Mesenchymal stem cell (in vitro differentiated cells and primary cell): ENCODE results near the gene RPS6KA2.
"Not testable (repeated sequence)": the region's sequence is repeated elsewhere in the genome, so short reads cannot be mapped to it uniquely, and the experiment has no call there.

Experiments used
- DNase-seq: peaks from one replicate; pipeline ENCODE4 v3.0.0-alpha.2; 2013
- H2AFZ ChIP-seq: one replicate; pipeline ENCODE4 v1.6.1; 2013; ENCODE audit warnings: low read depth, mild to moderate bottlenecking, control low read depth, inconsistent platforms, low read length, moderate library complexity
- H2AK5ac ChIP-seq: 2 replicates; pipeline ENCODE4 v1.6.1; 2013; ENCODE audit warnings: low read length, moderate library complexity, mild to moderate bottlenecking, inconsistent platforms; ENCODE audit not compliant: severe bottlenecking
- H2BK120ac ChIP-seq: one replicate; pipeline ENCODE4 v1.6.1; 2013; ENCODE audit warnings: low read depth, mild to moderate bottlenecking, inconsistent platforms, low read length, moderate library complexity
- H2BK12ac ChIP-seq, 2 experiments: one replicate each; pipeline ENCODE4 v1.6.1; 2013; ENCODE audit warnings: inconsistent platforms in 2 of 2, low read length in 2 of 2, mild to moderate bottlenecking in 2 of 2, moderate library complexity in 2 of 2, control low read depth in 1 of 2
- H2BK15ac ChIP-seq: one replicate; pipeline ENCODE4 v1.6.1; 2013; ENCODE audit warnings: mild to moderate bottlenecking, low read depth, inconsistent platforms; ENCODE audit not compliant: poor library complexity, severe bottlenecking
- H2BK5ac ChIP-seq: 2 replicates; pipeline ENCODE4 v1.6.1; 2013; ENCODE audit warnings: low read depth, mild to moderate bottlenecking, low read length, control low read depth, inconsistent platforms; ENCODE audit not compliant: poor library complexity, severe bottlenecking
- H3K14ac ChIP-seq, 2 experiments: one replicate each; pipeline ENCODE4 v1.6.1; 2013; ENCODE audit warnings: inconsistent platforms in 2 of 2, low read length in 2 of 2, control low read depth in 1 of 2, mild to moderate bottlenecking in 1 of 2, moderate library complexity in 1 of 2
- H3K18ac ChIP-seq, 2 experiments: one replicate each; pipeline ENCODE4 v1.6.1; 2013; ENCODE audit warnings: inconsistent platforms in 2 of 2, low read length in 2 of 2, control low read depth in 1 of 2, low read depth in 1 of 2, mild to moderate bottlenecking in 1 of 2
- H3K23ac ChIP-seq, 2 experiments: one replicate each; pipeline ENCODE4 v1.6.1; 2013; ENCODE audit warnings: inconsistent platforms in 2 of 2, low read length in 2 of 2, mild to moderate bottlenecking in 2 of 2, moderate library complexity in 2 of 2, control low read depth in 1 of 2
- H3K27ac ChIP-seq: 2 replicates; pipeline ENCODE4 v1.5.1; 2013; ENCODE audit warnings: mild to moderate bottlenecking, moderate library complexity, low read length, control low read depth, inconsistent platforms; ENCODE audit not compliant: poor library complexity, severe bottlenecking
- H3K27me3 ChIP-seq, 2 experiments: 2 replicates each; pipeline versions ENCODE4 v1.6.1 to v1.7.0; 2013; ENCODE audit warnings: low read length in 2 of 2, mild to moderate bottlenecking in 2 of 2, moderate library complexity in 2 of 2, control low read depth in 1 of 2, inconsistent platforms in 1 of 2; ENCODE audit not compliant: control insufficient read depth in 1 of 2, insufficient read depth in 1 of 2
- H3K36me3 ChIP-seq, 2 experiments: 2 replicates each; pipeline versions ENCODE4 v1.6.1 to v1.7.0; 2013; ENCODE audit warnings: low read length in 2 of 2, control low read depth in 1 of 2, inconsistent platforms in 1 of 2, low read depth in 1 of 2, mild to moderate bottlenecking in 1 of 2; ENCODE audit not compliant: insufficient read depth in 2 of 2, control insufficient read depth in 1 of 2
- H3K4ac ChIP-seq, 2 experiments: one replicate each; pipeline ENCODE4 v1.6.1; 2013; ENCODE audit warnings: inconsistent platforms in 2 of 2, low read length in 2 of 2, mild to moderate bottlenecking in 2 of 2, moderate library complexity in 2 of 2, control low read depth in 1 of 2, low read depth in 1 of 2
- H3K4me1 ChIP-seq: 2 replicates; pipeline ENCODE4 v1.6.1; 2013; ENCODE audit warnings: low read depth, low read length, control low read depth; ENCODE audit not compliant: control insufficient read depth, insufficient read depth
- H3K4me2 ChIP-seq: 2 replicates; pipeline ENCODE4 v1.6.1; 2013; ENCODE audit warnings: low read length, mild to moderate bottlenecking, inconsistent platforms; ENCODE audit not compliant: poor library complexity, severe bottlenecking
- H3K4me3 ChIP-seq, 2 experiments: 2 replicates each; pipeline versions ENCODE4 v1.5.1 to v1.7.0; 2013; ENCODE audit warnings: low read length in 2 of 2, mild to moderate bottlenecking in 2 of 2, control low read depth in 1 of 2, low read depth in 1 of 2; ENCODE audit not compliant: insufficient read depth in 1 of 2
- H3K79me1 ChIP-seq: replicated peaks from 2 replicates; pipeline ENCODE4 v1.6.1; 2013; ENCODE audit warnings: mild to moderate bottlenecking, control low read depth, low read length, inconsistent platforms; ENCODE audit not compliant: poor library complexity, severe bottlenecking
- H3K9ac ChIP-seq: 2 replicates; pipeline ENCODE4 v1.7.0; 2013; ENCODE audit warnings: mild to moderate bottlenecking, low read length, moderate library complexity
- H3K9me3 ChIP-seq: 2 replicates; pipeline ENCODE4 v1.7.0; 2013; ENCODE audit warnings: mild to moderate bottlenecking, low read length; ENCODE audit not compliant: control insufficient read depth
- H4K8ac ChIP-seq: one replicate; pipeline ENCODE4 v1.6.1; 2013; ENCODE audit warnings: inconsistent platforms, mild to moderate bottlenecking, low read length, moderate library complexity
- H4K91ac ChIP-seq: one replicate; pipeline ENCODE4 v1.6.1; 2013; ENCODE audit warnings: mild to moderate bottlenecking, low read length, inconsistent platforms
- WGBS: methylation state at CpG from one replicate; pipeline ENCODE4 v1.1.7; 2013; ENCODE audit warnings: mixed read lengths; 5-methylcytosine and 5-hydroxymethylcytosine counted together

The RPS6KA2 gene

DNA sequence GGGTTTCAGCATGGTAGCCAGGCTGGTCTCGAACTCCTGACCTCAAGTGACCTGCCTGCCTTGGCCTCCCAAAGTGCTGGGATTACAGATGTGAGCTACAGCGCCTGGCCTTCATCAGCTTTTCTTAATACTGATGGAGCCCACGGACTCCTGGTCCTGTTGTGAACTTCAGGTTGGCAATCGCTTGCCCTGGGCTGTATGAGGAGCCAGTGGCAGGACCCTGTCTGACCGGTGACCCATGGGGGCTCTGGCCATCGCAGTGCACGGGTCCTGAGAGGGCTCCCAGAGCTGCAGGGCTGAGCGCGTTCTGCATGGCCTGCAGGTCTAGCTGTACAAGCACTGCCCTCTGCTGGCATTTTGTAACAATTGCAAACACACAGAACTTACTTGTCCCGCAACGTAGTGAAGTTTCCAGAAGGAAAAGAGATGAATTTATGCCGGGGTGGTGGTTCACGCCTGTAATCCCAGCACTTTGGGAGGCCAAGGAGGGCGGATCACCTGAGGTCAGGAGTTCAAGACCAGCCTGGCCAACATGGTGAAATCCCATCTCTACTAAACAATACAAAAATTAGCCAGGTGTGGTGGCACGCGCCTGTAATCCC lies 226.3 kb downstream of the RPS6KA2 start:
- WGBS = 29% methylated on average over 16 of the region's 16 CpGs
- H3K4ac ChIP-seq, H4K91ac ChIP-seq, H3K23ac ChIP-seq, H3K4me3 ChIP-seq, H3K4me2 ChIP-seq, H3K27ac ChIP-seq, H2BK15ac ChIP-seq, H3K14ac ChIP-seq, H3K79me1 ChIP-seq, H2BK5ac ChIP-seq, H2AFZ ChIP-seq, H2AK5ac ChIP-seq, H2BK12ac ChIP-seq, H2BK120ac ChIP-seq, H4K8ac ChIP-seq, H3K9me3 ChIP-seq, H3K36me3 ChIP-seq, H3K9ac ChIP-seq, H3K4me1 ChIP-seq, H3K18ac ChIP-seq: not testable (repeated sequence)
- H3K27me3 ChIP-seq = peaks cover 6 to 27% of the 10 kb centered on the region in 2 experiments
- DNase-seq = peak; percentile 77

DNA sequence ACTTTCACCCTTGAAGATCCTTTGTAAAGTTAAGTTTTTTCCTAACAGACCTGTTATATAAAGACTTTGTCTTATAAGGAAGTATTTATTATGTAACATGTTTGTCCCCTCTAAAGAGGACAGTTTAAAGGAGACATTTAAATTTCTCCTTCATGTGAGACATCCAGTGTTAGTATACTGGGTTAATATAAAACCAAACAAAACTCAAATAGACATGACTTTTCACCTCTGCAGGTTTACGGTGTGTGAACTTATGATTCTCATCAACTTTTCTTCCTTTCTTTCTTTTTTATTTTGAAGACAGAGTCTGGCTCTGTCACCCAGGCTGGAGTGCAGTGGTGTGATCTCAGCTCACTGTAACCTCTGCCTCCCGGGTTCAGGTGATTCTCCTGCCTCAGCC lies 226.9 kb downstream of the RPS6KA2 start:
- peaks cover 3% of the 10 kb centered on the region for H3K4me1 ChIP-seq
- H2AK5ac ChIP-seq = no peak overlapping the region
- H3K9me3 ChIP-seq = no peaks in the 10 kb centered on the region
- H3K4me3 ChIP-seq = no peak overlapping the region
- no peak for DNase-seq
- no peak overlapping the region for H4K8ac ChIP-seq
- no peak overlapping the region for H2BK120ac ChIP-seq
- H3K18ac ChIP-seq = no peak overlapping the region
- H4K91ac ChIP-seq = no peak overlapping the region
- no peaks in the 10 kb centered on the region for H3K36me3 ChIP-seq
- WGBS = 97% methylated on average over 2 of the region's 2 CpGs
- H3K4ac ChIP-seq = no peak overlapping the region
- no peak overlapping the region for H3K9ac ChIP-seq
- H3K27ac ChIP-seq = no peak overlapping the region
- H3K79me1 ChIP-seq = no peaks in the 10 kb centered on the region
- no peak overlapping the region for H2AFZ ChIP-seq
- no peak overlapping the region for H3K14ac ChIP-seq
- no peak overlapping the region for H3K23ac ChIP-seq
- no peak overlapping the region for H2BK15ac ChIP-seq
- H2BK5ac ChIP-seq = no peak overlapping the region
- H2BK12ac ChIP-seq = no peak overlapping the region
- H3K4me2 ChIP-seq = no peak overlapping the region
- peaks cover 11 to 32% of the 10 kb centered on the region in 2 experiments for H3K27me3 ChIP-seq

- H2BK5ac ChIP-seq = no peak overlapping the region
- H3K14ac ChIP-seq = no peak overlapping the region
- H2AFZ ChIP-seq = no peak overlapping the region
- no peak overlapping the region for H2BK15ac ChIP-seq
- H4K91ac ChIP-seq = no peak overlapping the region
- no peak for DNase-seq
- no peaks in the 10 kb centered on the region for H3K79me1 ChIP-seq
- 91% methylated on average over 3 of the region's 3 CpGs for WGBS
- peaks cover 3% of the 10 kb centered on the region for H3K4me1 ChIP-seq
- H3K9me3 ChIP-seq = no peaks in the 10 kb centered on the region
- H3K4me3 ChIP-seq = no peak overlapping the region
- H3K4ac ChIP-seq = no peak overlapping the region
- H3K36me3 ChIP-seq = no peaks in the 10 kb centered on the region
- no peak overlapping the region for H3K9ac ChIP-seq
- no peak overlapping the region for H3K27ac ChIP-seq
- no peak overlapping the region for H3K18ac ChIP-seq
- H2BK120ac ChIP-seq = no peak overlapping the region
- no peak overlapping the region for H3K4me2 ChIP-seq
- no peak overlapping the region for H4K8ac ChIP-seq
- H2BK12ac ChIP-seq = no peak overlapping the region
- no peak overlapping the region for H3K23ac ChIP-seq
- H3K27me3 ChIP-seq = peaks cover 18 to 47% of the 10 kb centered on the region in 2 experiments
- no peak overlapping the region for H2AK5ac ChIP-seq
Observed at GRCh38 chr6:166398348-166398747, 228.7 kb downstream of the RPS6KA2 start.

DNA sequence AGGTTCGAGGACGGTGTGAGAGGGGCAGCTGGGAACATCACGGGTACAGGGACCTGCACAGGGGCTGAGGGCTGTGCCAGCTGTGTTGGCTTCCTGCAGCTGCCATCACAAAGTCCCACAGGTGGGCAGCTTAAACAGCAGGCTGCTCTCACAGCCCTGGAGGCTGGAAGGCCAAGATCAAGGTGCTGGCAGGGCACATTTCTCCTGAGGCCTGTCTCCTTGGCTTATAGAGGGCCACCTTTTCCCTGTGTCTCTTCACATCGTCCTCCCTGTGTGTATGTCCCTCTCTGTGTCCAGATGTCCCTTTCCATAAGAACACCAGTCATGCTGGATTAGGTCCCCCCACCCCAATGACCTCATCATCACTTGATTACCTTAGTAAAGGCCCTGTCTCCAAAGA lies 229.2 kb downstream of the RPS6KA2 start:
- H3K18ac ChIP-seq = no peak overlapping the region
- no peak for DNase-seq
- no peak overlapping the region for H3K4me3 ChIP-seq
- no peak overlapping the region for H3K4me2 ChIP-seq
- no peaks in the 10 kb centered on the region for H3K36me3 ChIP-seq
- peaks cover 3% of the 10 kb centered on the region for H3K4me1 ChIP-seq
- no peaks in the 10 kb centered on the region for H3K79me1 ChIP-seq
- no peak overlapping the region for H2AFZ ChIP-seq
- H2BK5ac ChIP-seq = no peak overlapping the region
- H3K27me3 ChIP-seq = peaks cover 18 to 47% of the 10 kb centered on the region in 2 experiments
- no peak overlapping the region for H2BK15ac ChIP-seq
- H2AK5ac ChIP-seq = no peak overlapping the region
- no peaks in the 10 kb centered on the region for H3K9me3 ChIP-seq
- H2BK12ac ChIP-seq = no peak overlapping the region
- no peak overlapping the region for H3K14ac ChIP-seq
- no peak overlapping the region for H3K4ac ChIP-seq
- no peak overlapping the region for H4K8ac ChIP-seq
- no peak overlapping the region for H4K91ac ChIP-seq
- peak overlapping the region in 1 of 2 experiments; percentile 51 for H3K23ac ChIP-seq
- no peak overlapping the region for H3K27ac ChIP-seq
- H2BK120ac ChIP-seq = no peak overlapping the region
- H3K9ac ChIP-seq = no peak overlapping the region
- 74% methylated on average over 4 of the region's 4 CpGs for WGBS
